Progenitor cell of endocrine pancreas (in vitro differentiated cells): ENCODE results near the gene MADD. TPM values are rescaled to one million over a fixed set of nuclear protein-coding genes. Genes with fewer than 3 reads are reported as not detected.

Experiments used
- DNase-seq: peaks from one replicate; pipeline ENCODE4 v3.0.0; 2021; ENCODE audit warnings: low spot score; ENCODE audit not compliant: unreplicated experiment
- H3K27ac Mint-ChIP-seq: 2 replicates; pipeline ENCODE4 v1.8.0; 2021; ENCODE audit warnings: mild to moderate bottlenecking, moderate library complexity, mixed read lengths
- H3K27me3 Mint-ChIP-seq: 2 replicates; pipeline ENCODE4 v1.8.0; 2021; ENCODE audit warnings: mixed read lengths
- H3K36me3 Mint-ChIP-seq: 2 replicates; pipeline ENCODE4 v1.8.0; 2022; ENCODE audit warnings: mixed read lengths; ENCODE audit not compliant: insufficient read depth
- H3K4me1 Mint-ChIP-seq: 2 replicates; pipeline ENCODE4 v1.8.0; 2021; ENCODE audit warnings: low read depth, mixed read lengths
- H3K4me3 Mint-ChIP-seq: 2 replicates; pipeline ENCODE4 v1.8.0; 2021; ENCODE audit warnings: low read depth, mild to moderate bottlenecking, moderate library complexity, mixed read lengths
- H3K9me3 Mint-ChIP-seq: 2 replicates; pipeline ENCODE4 v1.8.0; 2021; ENCODE audit warnings: low read depth, mixed read lengths
- total RNA-seq: library from RNA; stranded (reverse); gene quantifications from 2 replicates; pipeline ENCODE4 v1.2.1, GENCODE V29; 2021
- TF ChIP-seq, protein P1 (sequence below): fragments of 200-600 bp; sonication (generic); IDR thresholded peaks from one replicate; pipeline ENCODE4 v1.5.0; 2021; ENCODE audit warnings: antibody characterized with exemption, mild to moderate bottlenecking; ENCODE audit not compliant: unreplicated experiment

MADD gene
- total RNA-seq, 1 donor from 2014 or later: 66.5 TPM

- Mint-ChIP-seq H3K4me1 (no peaks in the 10 kb centered on the region), H3K27ac (no peak overlapping the region), H3K36me3 (peaks cover 10% of the 10 kb centered on the region), H3K9me3 (no peaks in the 10 kb centered on the region), H3K4me3 (no peak overlapping the region), H3K27me3 (no peaks in the 10 kb centered on the region)
- TF ChIP-seq, protein P1, sequence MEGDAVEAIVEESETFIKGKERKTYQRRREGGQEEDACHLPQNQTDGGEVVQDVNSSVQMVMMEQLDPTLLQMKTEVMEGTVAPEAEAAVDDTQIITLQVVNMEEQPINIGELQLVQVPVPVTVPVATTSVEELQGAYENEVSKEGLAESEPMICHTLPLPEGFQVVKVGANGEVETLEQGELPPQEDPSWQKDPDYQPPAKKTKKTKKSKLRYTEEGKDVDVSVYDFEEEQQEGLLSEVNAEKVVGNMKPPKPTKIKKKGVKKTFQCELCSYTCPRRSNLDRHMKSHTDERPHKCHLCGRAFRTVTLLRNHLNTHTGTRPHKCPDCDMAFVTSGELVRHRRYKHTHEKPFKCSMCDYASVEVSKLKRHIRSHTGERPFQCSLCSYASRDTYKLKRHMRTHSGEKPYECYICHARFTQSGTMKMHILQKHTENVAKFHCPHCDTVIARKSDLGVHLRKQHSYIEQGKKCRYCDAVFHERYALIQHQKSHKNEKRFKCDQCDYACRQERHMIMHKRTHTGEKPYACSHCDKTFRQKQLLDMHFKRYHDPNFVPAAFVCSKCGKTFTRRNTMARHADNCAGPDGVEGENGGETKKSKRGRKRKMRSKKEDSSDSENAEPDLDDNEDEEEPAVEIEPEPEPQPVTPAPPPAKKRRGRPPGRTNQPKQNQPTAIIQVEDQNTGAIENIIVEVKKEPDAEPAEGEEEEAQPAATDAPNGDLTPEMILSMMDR: no peak
- DNase-seq: no peak
Measured at GRCh38 chr11:47318166-47318565, 48.2 kb downstream of the MADD start.

DNA sequence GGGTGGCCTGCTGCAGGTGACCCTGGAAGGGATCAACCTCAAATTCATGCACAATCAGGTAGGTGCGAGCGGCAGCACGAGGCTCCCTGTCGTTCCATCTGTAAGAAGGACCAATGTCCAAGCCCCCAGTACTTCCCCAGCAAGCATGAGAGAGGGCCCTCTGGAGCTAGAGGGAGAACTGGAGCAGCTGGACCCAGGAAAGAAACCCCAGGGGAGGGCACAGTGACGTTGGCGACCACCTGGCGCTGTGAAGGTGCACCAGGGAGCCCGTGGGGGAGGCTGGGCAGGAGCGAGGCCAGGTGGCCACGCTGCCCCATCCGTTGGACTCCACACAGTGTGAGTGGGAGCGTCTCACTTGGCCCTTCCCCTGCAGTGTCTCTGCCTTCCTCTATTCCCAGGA lies 54.6 kb downstream of the MADD start:
- H3K36me3 Mint-ChIP-seq: peaks cover 9% of the 10 kb centered on the region
- H3K27ac Mint-ChIP-seq: no peak overlapping the region
- H3K27me3 Mint-ChIP-seq: no peaks in the 10 kb centered on the region
- H3K4me1 Mint-ChIP-seq: no peaks in the 10 kb centered on the region
- no peak overlapping the region for H3K4me3 Mint-ChIP-seq
- no peak for DNase-seq
- TF ChIP-seq, protein P1: no peak
- no peaks in the 10 kb centered on the region for H3K9me3 Mint-ChIP-seq

- H3K27me3 Mint-ChIP-seq: no peaks in the 10 kb centered on the region
- TF ChIP-seq, protein P1: no peak
- no peak overlapping the region for H3K4me3 Mint-ChIP-seq
- H3K27ac Mint-ChIP-seq: no peak overlapping the region
- no peak for DNase-seq
- H3K36me3 Mint-ChIP-seq: peaks cover 9% of the 10 kb centered on the region
- H3K9me3 Mint-ChIP-seq: no peaks in the 10 kb centered on the region
- H3K4me1 Mint-ChIP-seq: no peaks in the 10 kb centered on the region
Measured at GRCh38 chr11:47325271-47326041, 55.5 kb downstream of the MADD start.

DNA sequence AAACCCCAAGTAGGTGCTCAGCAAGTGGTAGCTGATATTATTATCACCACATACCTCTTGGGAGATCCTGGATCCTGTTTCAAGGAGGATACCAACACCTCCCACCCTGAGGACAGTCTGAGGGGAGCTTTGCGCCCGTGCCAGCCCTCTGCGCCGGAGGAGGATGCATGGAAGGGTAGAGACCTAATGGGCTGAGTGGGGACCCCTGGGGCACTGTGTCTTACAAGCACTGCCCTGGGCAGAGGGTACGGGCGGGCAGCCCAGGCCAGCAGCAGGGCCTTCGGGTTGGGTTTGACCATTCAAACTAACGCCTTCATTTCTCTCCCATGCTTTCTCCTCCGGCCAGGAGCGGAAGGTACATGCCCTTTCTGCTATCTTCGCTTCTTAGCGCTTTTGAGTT lies 56.3 kb downstream of the MADD start:
- no peak for DNase-seq
- no peak overlapping the region for H3K4me3 Mint-ChIP-seq
- no peaks in the 10 kb centered on the region for H3K27me3 Mint-ChIP-seq
- no peaks in the 10 kb centered on the region for H3K9me3 Mint-ChIP-seq
- TF ChIP-seq, protein P1: no peak
- peaks cover 9% of the 10 kb centered on the region for H3K36me3 Mint-ChIP-seq
- H3K4me1 Mint-ChIP-seq: no peaks in the 10 kb centered on the region
- H3K27ac Mint-ChIP-seq: no peak overlapping the region

GRCh38 chr11:47327025-47327424 lies 57.1 kb downstream of the MADD start:
- TF ChIP-seq, protein P1: no peak
- Mint-ChIP-seq H3K4me1 (no peaks in the 10 kb centered on the region), H3K4me3 (no peak overlapping the region), H3K36me3 (peaks cover 8% of the 10 kb centered on the region), H3K9me3 (no peaks in the 10 kb centered on the region), H3K27ac (no peak overlapping the region), H3K27me3 (no peaks in the 10 kb centered on the region)
- DNase-seq: no peak
